SK-N-SH treated with all-trans-retinoic acid at 6 μM for 48 hours (cell line): ENCODE data around the gene RAB3A.
A peak's percentile ranks its signal among the peaks of the same experiment; 100 is the strongest.

Source experiments
- ATAC-seq: fragments of 200-7000 bp; cut with Tn5 transposase; 3 replicates; pipeline ENCODE4 v1.9.1; 2020; ENCODE audit warnings: mild to moderate bottlenecking, moderate library complexity
- ARNTL ChIP-seq: fragments of 450-650 bp; formaldehyde crosslinking; IDR thresholded peaks from 2 replicates; pipeline ENCODE4 v1.5.0; 2020; ENCODE audit warnings: low read depth, mild to moderate bottlenecking, moderate library complexity, borderline replicate concordance
- BACH2 ChIP-seq: fragments of 250-450 bp; sonication (Bioruptor Pico); IDR thresholded peaks from 2 replicates; pipeline ENCODE4 v1.9.0; 2021; ENCODE audit warnings: mild to moderate bottlenecking, borderline replicate concordance
- CSDC2 ChIP-seq: fragments of 250-450 bp; sonication (Bioruptor Pico); IDR thresholded peaks from 2 replicates; pipeline ENCODE4 v1.5.0; 2020; ENCODE audit warnings: mild to moderate bottlenecking, moderate library complexity
- ESRRG ChIP-seq: fragments of 250-450 bp; sonication (Bioruptor Pico); IDR thresholded peaks from 2 replicates; pipeline ENCODE4 v1.6.1; 2021; ENCODE audit warnings: mild to moderate bottlenecking
- ISL1 ChIP-seq: fragments of 250-450 bp; sonication (Bioruptor Pico); IDR thresholded peaks from 2 replicates; pipeline ENCODE4 v2.1.2; 2022; ENCODE audit warnings: mild to moderate bottlenecking, moderate library complexity
- OSR1 ChIP-seq: fragments of 250-450 bp; sonication (Bioruptor Pico); IDR thresholded peaks from 2 replicates; pipeline ENCODE4 v1.8.0; 2022; ENCODE audit warnings: moderate library complexity, mild to moderate bottlenecking, inconsistent platforms
- POU6F1 ChIP-seq: fragments of 250-450 bp; sonication (Bioruptor Pico); IDR thresholded peaks from 2 replicates; pipeline ENCODE4 v1.8.0; 2021; ENCODE audit warnings: low read depth, mild to moderate bottlenecking, moderate library complexity, borderline replicate concordance
- PPARA ChIP-seq: fragments of 250-450 bp; sonication (Bioruptor Pico); IDR thresholded peaks from 2 replicates; pipeline ENCODE4 v1.5.0; 2020; ENCODE audit warnings: mild to moderate bottlenecking, borderline replicate concordance
- RARB ChIP-seq: fragments of 250-450 bp; sonication (Bioruptor Pico); IDR thresholded peaks from 2 replicates; pipeline ENCODE4 v1.8.0; 2021; ENCODE audit warnings: mild to moderate bottlenecking, moderate library complexity
- SNAI2 ChIP-seq: fragments of 250-450 bp; sonication (Bioruptor Pico); IDR thresholded peaks from 2 replicates; pipeline ENCODE4 v1.5.0; 2020; ENCODE audit warnings: mild to moderate bottlenecking, moderate library complexity
- ZFP3 ChIP-seq: fragments of 250-450 bp; sonication (Bioruptor Pico); IDR thresholded peaks from 2 replicates; pipeline ENCODE4 v1.5.0; 2020; ENCODE audit warnings: mild to moderate bottlenecking, moderate library complexity
- ZFP30 ChIP-seq: fragments of 450-650 bp; formaldehyde crosslinking; IDR thresholded peaks from 2 replicates; pipeline ENCODE4 v1.5.0; 2022; ENCODE audit warnings: mild to moderate bottlenecking, moderate library complexity
- TF ChIP-seq, protein P1 (sequence below): fragments of 250-450 bp; sonication (Bioruptor Pico); IDR thresholded peaks from 2 replicates; pipeline ENCODE4 v1.8.0; 2020; ENCODE audit warnings: mild to moderate bottlenecking, moderate library complexity, borderline replicate concordance
- TF ChIP-seq, protein P2 (sequence below): fragments of 250-450 bp; sonication (Bioruptor Pico); IDR thresholded peaks from 2 replicates; pipeline ENCODE4 v1.5.1; 2020; ENCODE audit warnings: low read depth, mild to moderate bottlenecking, moderate library complexity
- TF ChIP-seq, protein P3 (sequence below): fragments of 250-450 bp; sonication (Bioruptor Pico); IDR thresholded peaks from 2 replicates; pipeline ENCODE4 v1.5.0; 2020; ENCODE audit warnings: mild to moderate bottlenecking, moderate library complexity

The RAB3A gene

DNA sequence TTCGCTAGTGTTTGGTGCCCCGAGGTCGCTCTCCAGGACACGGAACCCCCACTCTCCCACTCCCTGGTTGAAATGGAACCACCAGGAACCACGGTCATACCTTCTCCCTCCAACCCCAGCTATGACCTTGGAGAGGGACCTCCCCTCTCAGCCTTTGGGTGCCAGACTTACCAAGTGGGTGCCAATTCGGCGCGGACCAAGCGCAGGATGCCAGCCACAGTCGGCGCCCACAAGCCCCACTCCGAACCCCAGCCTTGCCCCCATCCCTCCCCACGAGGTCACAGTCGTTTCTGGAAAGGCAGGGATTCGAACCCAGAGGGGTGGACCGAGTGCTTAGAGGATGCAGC is 21.5 kb upstream of the RAB3A start (continued):
- no peak for TF ChIP-seq POU6F1 (CRISPR knock-in tag)
- TF ChIP-seq, protein P1, sequence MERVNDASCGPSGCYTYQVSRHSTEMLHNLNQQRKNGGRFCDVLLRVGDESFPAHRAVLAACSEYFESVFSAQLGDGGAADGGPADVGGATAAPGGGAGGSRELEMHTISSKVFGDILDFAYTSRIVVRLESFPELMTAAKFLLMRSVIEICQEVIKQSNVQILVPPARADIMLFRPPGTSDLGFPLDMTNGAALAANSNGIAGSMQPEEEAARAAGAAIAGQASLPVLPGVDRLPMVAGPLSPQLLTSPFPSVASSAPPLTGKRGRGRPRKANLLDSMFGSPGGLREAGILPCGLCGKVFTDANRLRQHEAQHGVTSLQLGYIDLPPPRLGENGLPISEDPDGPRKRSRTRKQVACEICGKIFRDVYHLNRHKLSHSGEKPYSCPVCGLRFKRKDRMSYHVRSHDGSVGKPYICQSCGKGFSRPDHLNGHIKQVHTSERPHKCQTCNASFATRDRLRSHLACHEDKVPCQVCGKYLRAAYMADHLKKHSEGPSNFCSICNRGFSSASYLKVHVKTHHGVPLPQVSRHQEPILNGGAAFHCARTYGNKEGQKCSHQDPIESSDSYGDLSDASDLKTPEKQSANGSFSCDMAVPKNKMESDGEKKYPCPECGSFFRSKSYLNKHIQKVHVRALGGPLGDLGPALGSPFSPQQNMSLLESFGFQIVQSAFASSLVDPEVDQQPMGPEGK: no peak
- TF ChIP-seq, all 23 proteins: peak for 0

GRCh38 chr19:18224525-18225354 is 20.9 kb upstream of the RAB3A start:
- ATAC-seq: peak; percentile 100
- TF ChIP-seq BACH2 (CRISPR knock-in tag): no peak
- TF ChIP-seq PPARA: no peak
- TF ChIP-seq CSDC2 (CRISPR knock-in tag): no peak
- TF ChIP-seq, protein P2, sequence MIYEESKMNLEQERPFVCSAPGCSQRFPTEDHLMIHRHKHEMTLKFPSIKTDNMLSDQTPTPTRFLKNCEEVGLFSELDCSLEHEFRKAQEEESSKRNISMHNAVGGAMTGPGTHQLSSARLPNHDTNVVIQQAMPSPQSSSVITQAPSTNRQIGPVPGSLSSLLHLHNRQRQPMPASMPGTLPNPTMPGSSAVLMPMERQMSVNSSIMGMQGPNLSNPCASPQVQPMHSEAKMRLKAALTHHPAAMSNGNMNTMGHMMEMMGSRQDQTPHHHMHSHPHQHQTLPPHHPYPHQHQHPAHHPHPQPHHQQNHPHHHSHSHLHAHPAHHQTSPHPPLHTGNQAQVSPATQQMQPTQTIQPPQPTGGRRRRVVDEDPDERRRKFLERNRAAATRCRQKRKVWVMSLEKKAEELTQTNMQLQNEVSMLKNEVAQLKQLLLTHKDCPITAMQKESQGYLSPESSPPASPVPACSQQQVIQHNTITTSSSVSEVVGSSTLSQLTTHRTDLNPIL (CRISPR knock-in tag): no peak
- TF ChIP-seq POU6F1 (CRISPR knock-in tag): no peak
- TF ChIP-seq ISL1 (CRISPR knock-in tag): no peak
- no peak for TF ChIP-seq ESRRG (CRISPR knock-in tag)
- TF ChIP-seq RARB (CRISPR knock-in tag): no peak
- TF ChIP-seq ARNTL (CRISPR knock-in tag): no peak
- TF ChIP-seq, protein P1: no peak
- TF ChIP-seq, protein P3, sequence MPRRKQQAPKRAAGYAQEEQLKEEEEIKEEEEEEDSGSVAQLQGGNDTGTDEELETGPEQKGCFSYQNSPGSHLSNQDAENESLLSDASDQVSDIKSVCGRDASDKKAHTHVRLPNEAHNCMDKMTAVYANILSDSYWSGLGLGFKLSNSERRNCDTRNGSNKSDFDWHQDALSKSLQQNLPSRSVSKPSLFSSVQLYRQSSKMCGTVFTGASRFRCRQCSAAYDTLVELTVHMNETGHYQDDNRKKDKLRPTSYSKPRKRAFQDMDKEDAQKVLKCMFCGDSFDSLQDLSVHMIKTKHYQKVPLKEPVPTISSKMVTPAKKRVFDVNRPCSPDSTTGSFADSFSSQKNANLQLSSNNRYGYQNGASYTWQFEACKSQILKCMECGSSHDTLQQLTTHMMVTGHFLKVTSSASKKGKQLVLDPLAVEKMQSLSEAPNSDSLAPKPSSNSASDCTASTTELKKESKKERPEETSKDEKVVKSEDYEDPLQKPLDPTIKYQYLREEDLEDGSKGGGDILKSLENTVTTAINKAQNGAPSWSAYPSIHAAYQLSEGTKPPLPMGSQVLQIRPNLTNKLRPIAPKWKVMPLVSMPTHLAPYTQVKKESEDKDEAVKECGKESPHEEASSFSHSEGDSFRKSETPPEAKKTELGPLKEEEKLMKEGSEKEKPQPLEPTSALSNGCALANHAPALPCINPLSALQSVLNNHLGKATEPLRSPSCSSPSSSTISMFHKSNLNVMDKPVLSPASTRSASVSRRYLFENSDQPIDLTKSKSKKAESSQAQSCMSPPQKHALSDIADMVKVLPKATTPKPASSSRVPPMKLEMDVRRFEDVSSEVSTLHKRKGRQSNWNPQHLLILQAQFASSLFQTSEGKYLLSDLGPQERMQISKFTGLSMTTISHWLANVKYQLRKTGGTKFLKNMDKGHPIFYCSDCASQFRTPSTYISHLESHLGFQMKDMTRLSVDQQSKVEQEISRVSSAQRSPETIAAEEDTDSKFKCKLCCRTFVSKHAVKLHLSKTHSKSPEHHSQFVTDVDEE: no peak
- TF ChIP-seq OSR1 (CRISPR knock-in tag): no peak
- TF ChIP-seq, all 23 proteins: peak for 0

DNA sequence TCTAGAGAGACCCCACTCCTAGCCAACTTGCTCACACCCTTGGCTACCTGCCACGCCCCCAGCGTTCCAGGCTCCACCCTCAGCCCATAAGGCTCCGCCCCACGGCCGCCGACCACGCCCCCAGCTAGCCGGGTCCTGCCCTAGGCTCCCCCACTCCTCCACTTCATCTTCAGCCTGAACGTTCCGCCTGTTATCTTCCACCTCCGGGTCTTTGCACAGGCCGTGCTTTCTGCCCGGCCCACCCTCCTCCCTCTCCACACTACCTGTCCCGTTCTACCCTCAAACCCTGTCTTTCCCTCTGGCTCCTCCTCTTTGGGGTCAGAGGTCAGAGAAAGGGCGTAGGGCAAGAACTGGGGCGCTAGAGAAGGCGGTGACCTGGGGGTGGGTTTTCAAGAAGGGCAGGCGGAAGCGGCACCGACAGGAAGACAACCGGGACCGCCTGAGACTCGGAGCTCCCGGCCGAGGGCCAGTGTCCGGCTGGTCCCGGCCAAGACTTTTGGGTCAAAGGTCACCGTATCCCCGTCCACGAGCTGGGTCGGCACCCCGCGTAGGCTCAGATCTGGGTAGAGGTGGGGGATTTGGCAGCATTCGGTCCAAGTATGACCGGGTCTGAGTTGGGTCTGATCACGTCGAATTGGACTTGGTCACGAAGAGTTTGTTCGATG is 20.1 kb upstream of the RAB3A start:
- TF ChIP-seq BACH2 (CRISPR knock-in tag) (no peak), ZFP30 (CRISPR knock-in tag) (no peak), SNAI2 (CRISPR knock-in tag) (no peak), ZFP3 (CRISPR knock-in tag) (no peak)
- TF ChIP-seq, all 23 proteins: peak for 0
- ATAC-seq: peak; percentile 39
